Activated CD4-positive, alpha-beta T cell treated with anti-CD3 and anti-CD28 coated beads, Interleukin-2, Interleukin-6, amounts not matched to agents 100 ng/mL and 50 ng/mL, durations not matched to agents 16 hours and 8 hours (primary cell): ENCODE results near the gene IL36A.

Source experiments
- DNase-seq: peaks from one replicate; pipeline ENCODE4 v3.0.0-alpha.2; 2020

The IL36A gene

GRCh38 chr2:113053666-113054065 lies 48.4 kb downstream of the IL36A start:
- DNase-seq: no peak

- DNase-seq: no peak
These were observed 48.8 kb downstream of the IL36A start for GRCh38 chr2:113054066-113054465.

GRCh38 chr2:113056521-113056920 lies 51.3 kb downstream of the IL36A start:
- DNase-seq: no peak

- DNase-seq: no peak
These were observed 51.9 kb downstream of the IL36A start for GRCh38 chr2:113057117-113057516.
